ENCODE measurements around the gene ANKRD12.

GRCh38 chr18:9094307-9095226 lies 42.0 kb upstream of the ANKRD12 start:
- TF ChIP-seq CTCF (conservative IDR thresholded peaks at IDR 0.05; ENCODE audit: low read depth, low read length) = no peak
- TF ChIP-seq EZH2 (IDR thresholded peaks at IDR 0.05; ENCODE audit: low read length, unreplicated experiment) = no peak
- no peak for TF ChIP-seq EZH2phosphoT487 (IDR thresholded peaks at IDR 0.05; ENCODE audit: borderline replicate concordance, low read length)
